ENCODE results near the gene ME2. TPM values are rescaled to one million over a fixed set of nuclear protein-coding genes. Genes with fewer than 3 reads are reported as not detected.
"Not testable (repeated sequence)": the region's sequence is repeated elsewhere in the genome, so short reads cannot be mapped to it uniquely, and the experiment has no call there.

ME2 gene
- total RNA-seq, 1 experiment from 2014 or later, result 49.4 TPM

DNA sequence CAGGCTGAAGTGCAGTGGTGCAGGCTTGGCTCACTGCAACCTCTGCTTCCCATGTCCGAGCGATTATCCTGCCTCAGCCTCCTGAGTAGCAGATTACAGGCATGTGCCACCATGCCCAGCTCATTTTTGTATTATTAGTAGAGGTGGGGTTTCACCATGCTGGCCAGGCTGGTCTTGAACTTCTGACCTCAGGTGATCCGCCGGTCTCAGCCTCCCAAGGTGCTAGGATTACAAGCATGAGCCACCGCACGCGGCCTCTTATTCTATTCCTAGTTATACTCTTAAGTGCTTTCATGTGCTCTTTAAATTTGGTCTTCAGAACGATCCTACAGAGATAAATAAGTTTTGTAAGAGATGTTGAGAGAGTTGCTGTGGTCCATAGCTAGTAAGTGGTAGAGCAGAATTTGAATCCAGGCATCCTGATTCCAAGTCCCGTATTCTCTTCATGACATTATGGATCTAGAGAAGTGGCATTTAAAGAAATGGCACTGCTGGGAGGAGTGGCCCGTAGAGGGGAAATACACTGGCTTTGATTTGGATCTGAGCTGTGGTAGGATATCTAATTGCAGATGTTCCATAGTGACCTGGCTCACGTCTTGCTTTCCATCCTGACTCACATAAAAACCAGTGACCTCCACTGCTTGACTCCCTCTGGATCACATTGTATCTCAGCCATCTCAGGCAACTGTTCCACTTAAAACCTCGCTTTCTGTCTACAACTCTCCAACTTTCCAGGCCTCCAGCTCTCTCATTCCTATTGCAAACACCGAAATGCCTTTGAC, 22.8 kb upstream of the ME2 start:
- WGBS (ENCODE audit: extremely low coverage, insufficient read length, low lambda C conversion rate), result no CpG with 5 or more reads among the region's 13 CpGs
- no peaks in the 10 kb centered on the region for H3K36me3 Mint-ChIP-seq (ENCODE audit: insufficient read depth in 1 of 3, low read depth in 3 of 3)

GRCh38 chr18:50857166-50857565, 21.8 kb upstream of the ME2 start:
- H2BK20ac ChIP-seq (ENCODE audit: low read depth, low read length, poor library complexity, severe bottlenecking); H3K4me2 ChIP-seq (ENCODE audit: insufficient read depth, insufficient read length, low read length); H3K27ac Mint-ChIP-seq; H4K20me1 ChIP-seq (ENCODE audit: control insufficient read depth, insufficient read depth, insufficient read length); H3K4me1 Mint-ChIP-seq; H3K79me2 ChIP-seq (ENCODE audit: insufficient read depth, low read length); H4K91ac ChIP-seq (ENCODE audit: insufficient read length, low read depth, low read length); H2AFZ ChIP-seq (ENCODE audit: low read length); H4K8ac ChIP-seq (replicated peaks; ENCODE audit: insufficient read length, low read depth, low read length); H3K56ac ChIP-seq (ENCODE audit: insufficient read length, low read depth, low read length); DNase-seq; H3K18ac ChIP-seq (ENCODE audit: insufficient read length, low read depth, low read length); H2AK5ac ChIP-seq (ENCODE audit: insufficient read length, low read length); H2BK120ac ChIP-seq (ENCODE audit: low read depth, low read length, poor library complexity, severe bottlenecking); H3K4me3 Mint-ChIP-seq; H3K9ac ChIP-seq (ENCODE audit: extremely low read depth, insufficient read length, low read length); H3T11ph ChIP-seq (ENCODE audit: low read length); H3K9me3 ChIP-seq (ENCODE audit: control insufficient read depth, low read depth, low read length); H2BK5ac ChIP-seq (ENCODE audit: insufficient read length, low read length); H3K9me3 Mint-ChIP-seq; H3K79me1 ChIP-seq (ENCODE audit: insufficient read depth, low read depth, low read length, poor library complexity, severe bottlenecking); H2BK12ac ChIP-seq (ENCODE audit: insufficient read length, low read depth, low read length); H3K14ac ChIP-seq (ENCODE audit: insufficient read depth, low read length); H3K27ac ChIP-seq (ENCODE audit: insufficient read length, low read depth, low read length); H3K27me3 Mint-ChIP-seq (ENCODE audit: low read depth); H3K23ac ChIP-seq (ENCODE audit: insufficient read length, low read depth, low read length); H2BK15ac ChIP-seq (ENCODE audit: low read depth, low read length); H3K27me3 ChIP-seq (ENCODE audit: insufficient read depth, low read length); H3K36me3 Mint-ChIP-seq (ENCODE audit: insufficient read depth in 1 of 3, low read depth in 3 of 3); H3K4ac ChIP-seq (ENCODE audit: low read depth, low read length); H3K4me1 ChIP-seq (ENCODE audit: insufficient read depth, low read length); H3K23me2 ChIP-seq (ENCODE audit: insufficient read length, low read depth, low read length, poor library complexity, severe bottlenecking); H4K5ac ChIP-seq (ENCODE audit: insufficient read length, low read depth, low read length): not testable (repeated sequence)
- no CpG with 5 or more reads among the region's 5 CpGs for WGBS (ENCODE audit: extremely low coverage, insufficient read length, low lambda C conversion rate)

More for the DNA sequence above, 22.8 kb upstream of the ME2 start:
- DNase-seq, result no peak
- no peak overlapping the region for H3K4me2 ChIP-seq (ENCODE audit: insufficient read depth, insufficient read length, low read length)
- no peaks in the 10 kb centered on the region for H3K27me3 ChIP-seq (ENCODE audit: insufficient read depth, low read length)
- H3K27ac ChIP-seq (ENCODE audit: insufficient read length, low read depth, low read length), result no peak overlapping the region
- no peaks in the 10 kb centered on the region for H3K79me2 ChIP-seq (ENCODE audit: insufficient read depth, low read length)
- H3K9ac ChIP-seq (ENCODE audit: extremely low read depth, insufficient read length, low read length), result no peak overlapping the region
- no peak overlapping the region for H4K8ac ChIP-seq (replicated peaks; ENCODE audit: insufficient read length, low read depth, low read length)
- no peak overlapping the region for H3K23ac ChIP-seq (ENCODE audit: insufficient read length, low read depth, low read length)
- H3T11ph ChIP-seq (ENCODE audit: low read length), result no peak overlapping the region
- H2BK5ac ChIP-seq (ENCODE audit: insufficient read length, low read length), result no peak overlapping the region
- no peak overlapping the region for H3K18ac ChIP-seq (ENCODE audit: insufficient read length, low read depth, low read length)
- H4K91ac ChIP-seq (ENCODE audit: insufficient read length, low read depth, low read length), result no peak overlapping the region
- H3K23me2 ChIP-seq (ENCODE audit: insufficient read length, low read depth, low read length, poor library complexity, severe bottlenecking), result no peaks in the 10 kb centered on the region
- no peak overlapping the region for H3K4me3 Mint-ChIP-seq
- no peak overlapping the region for H3K4ac ChIP-seq (ENCODE audit: low read depth, low read length)
- H2BK20ac ChIP-seq (ENCODE audit: low read depth, low read length, poor library complexity, severe bottlenecking), result no peak overlapping the region
- H3K4me1 ChIP-seq (ENCODE audit: insufficient read depth, low read length), result no peaks in the 10 kb centered on the region; the same call in 1 of the 2 replicates
- peak overlapping the region in 1 of 3 experiments; percentile 20; a peak in 1 of 7 replicates for H3K27ac Mint-ChIP-seq
- H3K56ac ChIP-seq (ENCODE audit: insufficient read length, low read depth, low read length), result no peak overlapping the region
- H4K5ac ChIP-seq (ENCODE audit: insufficient read length, low read depth, low read length), result no peak overlapping the region
- TF ChIP-seq, protein P1, sequence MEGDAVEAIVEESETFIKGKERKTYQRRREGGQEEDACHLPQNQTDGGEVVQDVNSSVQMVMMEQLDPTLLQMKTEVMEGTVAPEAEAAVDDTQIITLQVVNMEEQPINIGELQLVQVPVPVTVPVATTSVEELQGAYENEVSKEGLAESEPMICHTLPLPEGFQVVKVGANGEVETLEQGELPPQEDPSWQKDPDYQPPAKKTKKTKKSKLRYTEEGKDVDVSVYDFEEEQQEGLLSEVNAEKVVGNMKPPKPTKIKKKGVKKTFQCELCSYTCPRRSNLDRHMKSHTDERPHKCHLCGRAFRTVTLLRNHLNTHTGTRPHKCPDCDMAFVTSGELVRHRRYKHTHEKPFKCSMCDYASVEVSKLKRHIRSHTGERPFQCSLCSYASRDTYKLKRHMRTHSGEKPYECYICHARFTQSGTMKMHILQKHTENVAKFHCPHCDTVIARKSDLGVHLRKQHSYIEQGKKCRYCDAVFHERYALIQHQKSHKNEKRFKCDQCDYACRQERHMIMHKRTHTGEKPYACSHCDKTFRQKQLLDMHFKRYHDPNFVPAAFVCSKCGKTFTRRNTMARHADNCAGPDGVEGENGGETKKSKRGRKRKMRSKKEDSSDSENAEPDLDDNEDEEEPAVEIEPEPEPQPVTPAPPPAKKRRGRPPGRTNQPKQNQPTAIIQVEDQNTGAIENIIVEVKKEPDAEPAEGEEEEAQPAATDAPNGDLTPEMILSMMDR (conservative IDR thresholded peaks at IDR 0.05), result no peak
- peaks cover 9 to 10% of the 10 kb centered on the region in 2 experiments for H3K4me1 Mint-ChIP-seq
- H2AFZ ChIP-seq (ENCODE audit: low read length), result no peak overlapping the region
- H3K9me3 ChIP-seq (ENCODE audit: control insufficient read depth, low read depth, low read length), result no peaks in the 10 kb centered on the region
- H2BK120ac ChIP-seq (ENCODE audit: low read depth, low read length, poor library complexity, severe bottlenecking), result no peak overlapping the region
- H4K20me1 ChIP-seq (ENCODE audit: control insufficient read depth, insufficient read depth, insufficient read length), result no peaks in the 10 kb centered on the region
- no peaks in the 10 kb centered on the region for H3K9me3 Mint-ChIP-seq
- no peak overlapping the region for H3K14ac ChIP-seq (ENCODE audit: insufficient read depth, low read length)
- no peak overlapping the region for H2BK15ac ChIP-seq (ENCODE audit: low read depth, low read length)
- H2BK12ac ChIP-seq (ENCODE audit: insufficient read length, low read depth, low read length), result no peak overlapping the region
- H3K27me3 Mint-ChIP-seq (ENCODE audit: low read depth), result no peaks in the 10 kb centered on the region; the same call in 1 of the 2 replicates
- H2AK5ac ChIP-seq (ENCODE audit: insufficient read length, low read length), result no peak overlapping the region
- no peaks in the 10 kb centered on the region for H3K79me1 ChIP-seq (ENCODE audit: insufficient read depth, low read depth, low read length, poor library complexity, severe bottlenecking)

Data from H9 (cell line).